ENCODE results near the gene MRGPRD.

MRGPRD gene, protein sequence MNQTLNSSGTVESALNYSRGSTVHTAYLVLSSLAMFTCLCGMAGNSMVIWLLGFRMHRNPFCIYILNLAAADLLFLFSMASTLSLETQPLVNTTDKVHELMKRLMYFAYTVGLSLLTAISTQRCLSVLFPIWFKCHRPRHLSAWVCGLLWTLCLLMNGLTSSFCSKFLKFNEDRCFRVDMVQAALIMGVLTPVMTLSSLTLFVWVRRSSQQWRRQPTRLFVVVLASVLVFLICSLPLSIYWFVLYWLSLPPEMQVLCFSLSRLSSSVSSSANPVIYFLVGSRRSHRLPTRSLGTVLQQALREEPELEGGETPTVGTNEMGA

DNA sequence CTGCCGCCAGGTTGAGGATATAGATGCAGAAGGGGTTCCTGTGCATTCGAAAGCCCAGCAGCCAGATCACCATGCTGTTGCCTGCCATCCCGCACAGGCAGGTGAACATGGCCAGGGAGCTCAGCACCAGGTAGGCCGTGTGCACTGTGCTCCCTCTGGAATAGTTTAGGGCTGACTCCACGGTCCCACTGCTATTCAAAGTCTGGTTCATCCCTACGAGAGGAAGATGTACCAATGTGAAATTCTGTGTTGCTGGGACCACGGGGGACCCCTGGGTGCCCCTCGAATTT, at the start of gene MRGPRD:
MRGPRD (minus strand) TSS at position 211 of the 290 bp plus-strand sequence; CDS start at position 211, 0 bp downstream.
- no peak for DNase-seq
- Mint-ChIP-seq H3K36me3 (no peaks in the 10 kb centered on the region), H3K27ac (no peak within 1 kb of the TSS), H3K9me3 (no peaks in the 10 kb centered on the region), H3K4me1 (no peaks in the 10 kb centered on the region), H3K27me3 (peaks cover 41% of the 10 kb centered on the region), H3K4me3 (no peak within 1 kb of the TSS)
- CTCF ChIA-PET, result no interaction called here

DNA sequence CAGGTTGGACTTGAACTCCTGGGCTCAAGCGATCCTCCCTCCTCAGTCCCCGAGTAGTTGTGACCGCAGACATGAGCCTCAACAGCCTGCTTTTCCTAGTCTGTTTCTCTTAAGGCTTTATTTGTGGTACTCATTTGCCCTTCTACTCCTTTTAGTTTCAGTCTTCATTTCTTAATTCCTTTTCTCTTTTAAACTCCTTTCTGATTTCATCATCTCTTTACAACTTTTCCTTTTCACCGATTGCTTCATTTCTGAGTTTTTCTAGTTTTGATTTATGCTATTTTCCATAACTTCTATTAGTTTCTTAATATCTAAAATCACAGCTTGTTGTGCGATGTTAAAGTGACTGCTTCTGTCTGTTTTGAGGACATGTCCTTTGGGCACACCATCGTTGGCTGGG, 49.5 kb upstream of the MRGPRD start:
- H3K4me1 Mint-ChIP-seq, result no peaks in the 10 kb centered on the region
- no peaks in the 10 kb centered on the region for H3K36me3 Mint-ChIP-seq
- H3K27ac Mint-ChIP-seq, result no peak overlapping the region
- H3K27me3 Mint-ChIP-seq, result peaks cover 27% of the 10 kb centered on the region
- H3K4me3 Mint-ChIP-seq, result no peak overlapping the region
- H3K9me3 Mint-ChIP-seq, result no peaks in the 10 kb centered on the region
- CTCF ChIA-PET, result no interaction called here
- DNase-seq, result no peak

DNA sequence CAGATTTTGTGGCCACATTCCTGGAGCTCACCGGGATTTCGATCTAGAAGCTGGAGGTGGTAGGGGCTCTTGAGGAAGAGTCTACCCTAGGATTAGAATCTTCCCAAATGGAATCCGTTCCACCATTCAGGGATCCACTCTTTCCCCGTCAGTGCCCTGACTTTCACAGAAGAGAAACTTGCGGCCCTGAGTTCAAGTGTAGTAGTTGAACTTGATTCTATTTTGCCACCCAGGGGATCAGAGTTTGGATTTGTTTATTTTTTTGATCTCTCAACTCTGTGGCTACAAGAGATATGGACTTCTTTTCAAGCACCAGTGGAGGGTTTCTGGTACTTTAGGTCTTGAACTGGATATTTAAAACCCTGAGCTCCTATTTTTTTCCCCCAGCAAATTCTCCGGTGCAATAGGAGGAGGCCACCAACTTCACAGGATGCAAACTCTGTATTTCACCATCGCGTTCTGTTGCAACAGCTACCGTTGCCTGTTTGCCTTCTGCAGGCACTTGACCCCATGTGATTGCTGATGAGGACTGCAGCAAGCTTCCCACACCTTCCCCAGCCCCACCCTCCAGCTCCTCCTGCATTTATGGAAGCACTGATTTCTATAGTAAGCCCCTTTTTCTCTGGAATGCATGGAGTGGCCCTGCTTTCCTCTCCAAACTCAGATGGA, 47.1 kb upstream of the MRGPRD start:
- H3K36me3 Mint-ChIP-seq, result no peaks in the 10 kb centered on the region
- no peaks in the 10 kb centered on the region for H3K9me3 Mint-ChIP-seq
- peaks cover 16% of the 10 kb centered on the region for H3K27me3 Mint-ChIP-seq
- no peak overlapping the region for H3K27ac Mint-ChIP-seq
- CTCF ChIA-PET, result no interaction called here
- DNase-seq, result no peak
- H3K4me3 Mint-ChIP-seq, result no peak overlapping the region
- H3K4me1 Mint-ChIP-seq, result no peaks in the 10 kb centered on the region

- Mint-ChIP-seq H3K27ac (no peak overlapping the region), H3K27me3 (peaks cover 18% of the 10 kb centered on the region), H3K36me3 (no peaks in the 10 kb centered on the region), H3K4me1 (no peaks in the 10 kb centered on the region), H3K9me3 (no peaks in the 10 kb centered on the region), H3K4me3 (no peak overlapping the region)
- CTCF ChIA-PET, result interaction anchor here (0.5 kb wide), 1 partner anchor 186 kb away, joined by 3 read pairs; no protein-coding TSS in a partner anchor
- DNase-seq, result no peak
Measured at GRCh38 chr11:69024509-69024908, 43.7 kb upstream of the MRGPRD start.

- no peak overlapping the region for H3K4me3 Mint-ChIP-seq
- no peaks in the 10 kb centered on the region for H3K36me3 Mint-ChIP-seq
- no peak for DNase-seq
- H3K9me3 Mint-ChIP-seq, result no peaks in the 10 kb centered on the region
- CTCF ChIA-PET, result interaction anchor here (0.9 kb wide), 1 partner anchor 9 kb away, joined by 3 read pairs; no protein-coding TSS in a partner anchor
- H3K4me1 Mint-ChIP-seq, result no peaks in the 10 kb centered on the region
- peaks cover 25% of the 10 kb centered on the region for H3K27me3 Mint-ChIP-seq
- H3K27ac Mint-ChIP-seq, result peak overlapping the region; percentile 11
Measured at GRCh38 chr11:69022260-69022659, 41.5 kb upstream of the MRGPRD start.

DNA sequence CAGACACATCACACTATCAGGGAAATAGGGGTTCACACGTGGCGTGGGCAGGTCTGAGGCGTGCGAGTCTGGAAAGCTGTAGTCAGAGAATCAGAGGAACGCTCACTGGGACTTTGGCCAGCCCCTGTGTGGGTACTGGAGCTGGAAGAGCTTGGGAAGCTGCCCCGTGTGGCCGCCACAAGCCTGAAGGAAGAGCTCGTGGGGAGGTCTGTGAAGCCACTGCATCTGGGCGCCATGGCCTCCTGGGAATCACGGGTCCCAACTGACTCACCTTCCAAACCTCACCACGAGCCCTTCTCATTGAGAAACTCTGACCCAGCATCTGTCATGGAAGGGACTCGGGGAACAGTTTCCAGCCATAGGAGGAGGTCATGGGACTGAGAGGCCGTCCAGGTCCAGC, 38.1 kb upstream of the MRGPRD start:
- DNase-seq, result no peak
- H3K27ac Mint-ChIP-seq, result no peak overlapping the region
- H3K9me3 Mint-ChIP-seq, result no peaks in the 10 kb centered on the region
- H3K4me1 Mint-ChIP-seq, result no peaks in the 10 kb centered on the region
- H3K4me3 Mint-ChIP-seq, result no peak overlapping the region
- no peaks in the 10 kb centered on the region for H3K36me3 Mint-ChIP-seq
- H3K27me3 Mint-ChIP-seq, result peaks cover 49% of the 10 kb centered on the region
- CTCF ChIA-PET, result no interaction called here

DNA sequence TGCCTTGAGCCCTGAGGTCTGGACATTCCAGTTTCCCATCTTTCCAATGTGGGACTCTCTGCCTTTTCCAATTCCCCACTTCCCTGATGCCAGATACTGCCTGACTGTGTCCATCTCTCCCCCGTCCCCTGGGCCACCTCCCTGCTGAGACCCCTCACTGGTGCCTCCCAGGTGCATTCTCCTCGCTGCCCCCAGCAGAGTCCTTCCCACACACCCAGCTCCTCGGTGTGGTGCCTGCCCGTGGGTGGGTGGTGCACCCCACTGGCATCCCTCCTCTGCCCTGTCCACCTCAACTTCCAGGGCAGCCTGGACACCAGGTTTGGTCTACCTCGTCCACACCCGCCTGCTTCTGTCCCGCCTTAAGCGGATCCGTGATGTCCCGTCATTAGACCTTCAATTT, 37.2 kb upstream of the MRGPRD start:
- H3K4me1 Mint-ChIP-seq, result no peaks in the 10 kb centered on the region
- CTCF ChIA-PET, result no interaction called here
- no peaks in the 10 kb centered on the region for H3K36me3 Mint-ChIP-seq
- no peak for DNase-seq
- H3K9me3 Mint-ChIP-seq, result no peaks in the 10 kb centered on the region
- peaks cover 58% of the 10 kb centered on the region for H3K27me3 Mint-ChIP-seq
- H3K4me3 Mint-ChIP-seq, result no peak overlapping the region
- no peak overlapping the region for H3K27ac Mint-ChIP-seq

DNA sequence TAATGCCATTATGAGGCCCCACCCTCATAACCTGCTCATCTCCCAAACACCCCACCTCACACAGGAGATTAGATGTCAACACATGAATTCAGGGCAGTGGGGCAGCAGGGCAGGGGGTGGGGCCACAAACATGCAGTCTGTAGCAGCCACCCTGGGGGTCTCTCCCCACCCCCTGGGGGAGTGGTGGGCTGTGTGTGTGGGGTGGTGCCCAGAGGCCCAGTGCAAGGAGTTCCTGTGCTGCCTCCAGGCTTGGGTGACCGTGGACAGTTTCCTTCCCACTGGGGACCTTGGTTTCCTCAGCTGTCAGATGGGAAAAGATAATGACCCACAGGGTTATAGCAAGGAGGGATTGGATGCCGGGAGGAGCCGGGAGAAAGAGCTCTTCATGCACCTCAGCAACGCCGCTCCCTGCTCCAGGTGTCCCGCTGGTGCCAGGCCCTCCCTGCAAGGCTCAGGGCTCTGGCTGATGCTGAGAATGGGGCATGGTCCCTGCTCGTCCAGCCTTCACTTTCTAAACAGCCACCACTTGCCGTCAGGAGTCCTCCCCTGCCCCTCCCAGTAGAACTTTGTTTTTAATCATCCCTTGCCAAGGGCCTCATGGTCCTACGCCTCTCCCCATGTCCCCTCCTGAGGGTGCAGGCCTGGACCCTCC, 34.2 kb upstream of the MRGPRD start:
- Mint-ChIP-seq H3K36me3 (no peaks in the 10 kb centered on the region), H3K27ac (no peak overlapping the region), H3K27me3 (peaks cover 78% of the 10 kb centered on the region), H3K9me3 (no peaks in the 10 kb centered on the region), H3K4me1 (peaks cover 6% of the 10 kb centered on the region), H3K4me3 (no peak overlapping the region)
- CTCF ChIA-PET, result no interaction called here
- no peak for DNase-seq

DNA sequence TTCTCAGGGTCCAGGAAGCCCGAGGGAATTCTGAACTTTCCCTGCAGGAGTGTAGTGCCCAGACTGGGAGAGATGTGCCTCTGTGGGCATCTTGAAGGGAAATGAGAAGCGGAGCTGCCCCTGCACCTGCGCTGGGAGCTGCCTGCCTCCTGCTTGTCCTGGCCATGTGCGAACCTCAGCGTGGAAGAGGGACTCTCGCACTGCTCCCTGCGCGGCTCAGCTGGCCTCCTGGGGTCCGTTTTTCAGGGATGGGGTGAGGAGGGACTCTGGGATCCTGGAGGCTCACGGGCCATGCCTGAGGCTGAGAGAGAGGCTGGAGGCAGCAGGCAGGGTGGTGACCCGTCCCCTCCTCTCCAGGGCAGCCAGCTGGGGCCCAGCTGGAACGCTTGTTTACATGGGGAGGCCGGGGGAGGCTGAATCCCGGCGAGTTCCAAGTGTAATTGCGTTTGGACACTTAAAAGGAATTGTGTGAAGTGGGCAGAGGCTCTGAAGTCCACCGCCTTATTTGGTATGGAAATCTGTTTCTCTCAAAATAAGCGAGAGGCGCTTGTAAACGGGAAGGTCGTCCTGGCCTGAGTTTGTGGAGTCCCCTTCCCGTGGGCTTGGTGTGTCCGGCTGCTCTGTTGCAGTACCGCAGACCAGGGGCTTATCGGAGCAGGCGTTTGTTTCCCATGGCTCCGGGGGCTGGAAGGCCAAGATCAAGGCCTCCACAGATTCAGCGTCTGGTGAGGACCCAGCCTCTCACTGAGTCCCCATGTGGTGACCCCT, 33.5 kb upstream of the MRGPRD start:
- Mint-ChIP-seq H3K9me3 (no peaks in the 10 kb centered on the region), H3K27me3 (peaks cover 86% of the 10 kb centered on the region), H3K27ac (no peak overlapping the region), H3K4me1 (peaks cover 6% of the 10 kb centered on the region), H3K36me3 (no peaks in the 10 kb centered on the region), H3K4me3 (no peak overlapping the region)
- DNase-seq, result no peak
- CTCF ChIA-PET, result no interaction called here

- H3K36me3 Mint-ChIP-seq, result no peaks in the 10 kb centered on the region
Measured at GRCh38 chr11:69013009-69013951, 32.5 kb upstream of the MRGPRD start, which contains the start of gene MRGPRF. TSS of gene MRGPRF (minus strand) at chr11:69013246. CDS start at chr11:69009901, 3,345 bp downstream.

GRCh38 chr11:69012092-69013008, 31.6 kb upstream of the MRGPRD start:
- Mint-ChIP-seq H3K4me3 (no peak overlapping the region), H3K4me1 (peaks cover 6% of the 10 kb centered on the region), H3K36me3 (no peaks in the 10 kb centered on the region), H3K27me3 (peaks cover 92% of the 10 kb centered on the region), H3K27ac (no peak overlapping the region), H3K9me3 (no peaks in the 10 kb centered on the region)
- DNase-seq, result no peak
- CTCF ChIA-PET, result no interaction called here

More at GRCh38 chr11:69013009-69013951, 32.5 kb upstream of the MRGPRD start, which contains the start of gene MRGPRF:
- Mint-ChIP-seq H3K27ac (no peak within 1 kb of the TSS), H3K27me3 (peaks cover 89% of the 10 kb centered on the region), H3K4me3 (no peak within 1 kb of the TSS), H3K9me3 (no peaks in the 10 kb centered on the region), H3K4me1 (peaks cover 6% of the 10 kb centered on the region)
- no peak for DNase-seq
- CTCF ChIA-PET, result interaction anchor here (0.7 kb wide), 1 partner anchor 9 kb away, joined by 3 read pairs; no protein-coding TSS in a partner anchor

GRCh38 chr11:69011624-69012091, 30.9 kb upstream of the MRGPRD start:
- H3K4me3 Mint-ChIP-seq, result no peak overlapping the region
- CTCF ChIA-PET, result no interaction called here
- H3K27me3 Mint-ChIP-seq, result peaks cover 90% of the 10 kb centered on the region
- H3K36me3 Mint-ChIP-seq, result no peaks in the 10 kb centered on the region
- DNase-seq, result no peak
- no peak overlapping the region for H3K27ac Mint-ChIP-seq
- H3K9me3 Mint-ChIP-seq, result no peaks in the 10 kb centered on the region
- peaks cover 6% of the 10 kb centered on the region for H3K4me1 Mint-ChIP-seq
